Measurements from ENCODE around the gene ZNF658. TPM values are rescaled to one million over a fixed set of nuclear protein-coding genes. Genes with fewer than 3 reads are reported as not detected.
"Not testable (repeated sequence)": the region's sequence is repeated elsewhere in the genome, so short reads cannot be mapped to it uniquely, and the experiment has no call there.

The ZNF658 gene
- 2.3 and 3.6 TPM in 2 replicates for total RNA-seq (2014; rRNA removed; shearing (Covaris generic))

DNA sequence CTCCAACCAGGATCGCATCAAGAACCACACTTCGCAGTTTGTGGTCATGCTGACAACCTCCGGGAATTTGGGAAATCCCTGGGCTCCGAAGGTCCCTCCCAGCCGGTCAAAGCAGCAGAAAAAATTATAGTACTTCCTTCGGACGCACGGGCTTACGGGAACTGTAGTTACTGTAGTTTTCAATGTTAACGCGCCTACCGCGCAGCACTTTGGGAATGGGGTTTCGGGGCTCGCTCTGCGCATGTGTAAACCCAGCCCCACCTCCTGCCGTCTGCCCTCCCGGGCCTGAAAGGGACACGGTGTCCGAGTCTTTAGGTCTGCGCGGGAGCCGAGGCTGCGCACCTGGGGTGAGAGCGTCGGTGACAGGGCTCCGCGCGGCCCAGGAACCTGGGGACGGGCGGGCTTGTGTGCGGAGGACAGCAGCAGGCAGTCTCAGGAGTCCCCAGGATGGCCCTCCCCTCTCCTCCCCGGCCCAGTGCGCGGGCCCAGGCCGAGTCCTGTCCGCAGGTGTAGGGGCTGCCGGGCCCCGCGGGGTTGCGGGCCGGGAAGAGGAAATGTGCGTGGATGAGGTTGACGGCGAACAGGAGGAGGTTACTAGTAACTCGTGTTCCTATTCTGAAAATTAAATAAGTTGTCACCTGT lies at the start of gene ZNF658:
Gene ZNF658, plus strand, starts transcription at position 236 of the 642 bp plus-strand sequence. CDS start 2,837 bp downstream, outside the sequence.
- peak; percentile 87 for DNase-seq (ENCODE audit: low spot score)

DNA sequence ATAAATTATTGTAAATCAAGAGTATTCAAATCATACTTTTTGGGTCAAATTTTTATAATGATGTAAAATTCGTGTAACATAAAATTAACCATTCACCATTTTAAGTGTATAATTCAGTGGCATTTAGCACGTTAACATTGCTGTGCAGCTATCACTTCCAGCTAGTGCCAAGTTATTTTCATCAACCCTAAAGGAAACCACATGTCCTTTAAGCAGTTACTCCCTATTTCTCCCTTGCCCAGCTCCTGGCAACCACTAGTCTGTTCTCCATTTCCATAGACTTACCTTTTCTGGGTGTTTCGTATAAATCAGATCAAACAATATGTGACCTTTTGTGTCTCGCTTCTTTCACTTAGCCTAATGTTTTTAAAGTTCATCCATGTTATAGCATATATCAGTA lies 38.8 kb upstream of the ZNF658 start:
- DNase-seq (ENCODE audit: low spot score) = not testable (repeated sequence)

GRCh38 chr9:66868660-66869059 lies 31.9 kb upstream of the ZNF658 start:
- DNase-seq (ENCODE audit: low spot score) = not testable (repeated sequence)

- not testable (repeated sequence) for DNase-seq (ENCODE audit: low spot score)
Measured at GRCh38 chr9:66880605-66881004, 19.9 kb upstream of the ZNF658 start.

GRCh38 chr9:66881847-66882246 lies 18.7 kb upstream of the ZNF658 start:
- DNase-seq (ENCODE audit: low spot score) = not testable (repeated sequence)

GRCh38 chr9:66890334-66890733 lies 10.2 kb upstream of the ZNF658 start:
- not testable (repeated sequence) for DNase-seq (ENCODE audit: low spot score)

GRCh38 chr9:66901141-66901540 lies 616 bp downstream of the ZNF658 start:
- DNase-seq (ENCODE audit: low spot score) = not testable (repeated sequence)

- not testable (repeated sequence) for DNase-seq (ENCODE audit: low spot score)
Measured at GRCh38 chr9:66909560-66909959, 9.0 kb downstream of the ZNF658 start.

DNA sequence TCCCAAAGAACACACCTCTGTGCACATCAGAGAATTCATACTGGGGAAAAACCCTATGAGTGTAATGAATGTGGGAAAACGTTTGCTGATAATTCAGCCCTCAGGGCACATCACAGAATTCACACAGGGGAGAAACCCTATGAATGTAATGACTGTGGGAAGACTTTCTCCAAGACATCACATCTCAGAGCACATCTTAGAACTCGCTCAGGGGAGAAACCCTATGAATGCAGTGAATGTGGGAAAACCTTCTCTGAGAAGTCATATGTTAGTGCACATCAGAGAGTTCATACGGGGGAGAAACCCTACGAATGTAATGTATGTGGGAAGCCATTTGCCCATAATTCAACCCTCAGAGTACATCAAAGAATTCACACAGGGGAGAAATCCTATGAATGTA lies 19.5 kb downstream of the ZNF658 start:
- not testable (repeated sequence) for DNase-seq (ENCODE audit: low spot score)

- not testable (repeated sequence) for DNase-seq (ENCODE audit: low spot score)
Measured at GRCh38 chr9:66936194-66936870, 35.8 kb downstream of the ZNF658 start.

GRCh38 chr9:66937662-66938061 lies 37.1 kb downstream of the ZNF658 start:
- DNase-seq (ENCODE audit: low spot score) = not testable (repeated sequence)

DNA sequence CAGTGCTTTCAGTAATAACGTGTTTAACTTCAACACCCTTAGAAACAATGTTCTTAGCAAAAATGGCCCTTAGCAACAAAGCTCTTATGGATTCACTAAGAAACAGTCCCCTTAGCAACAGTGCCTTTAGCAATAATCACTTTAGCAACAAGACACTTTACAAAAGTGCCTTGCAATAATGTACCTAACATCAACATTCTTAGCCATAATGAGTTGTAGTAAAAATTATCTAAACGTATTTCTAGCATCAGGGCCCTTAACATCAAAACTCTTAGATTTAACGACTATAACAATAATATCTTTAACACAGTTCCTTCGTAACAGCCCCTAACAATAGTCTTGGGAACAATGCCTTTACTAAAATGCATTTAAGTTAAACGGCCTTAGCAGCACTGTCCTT lies 37.8 kb downstream of the ZNF658 start:
- not testable (repeated sequence) for DNase-seq (ENCODE audit: low spot score)

DNA sequence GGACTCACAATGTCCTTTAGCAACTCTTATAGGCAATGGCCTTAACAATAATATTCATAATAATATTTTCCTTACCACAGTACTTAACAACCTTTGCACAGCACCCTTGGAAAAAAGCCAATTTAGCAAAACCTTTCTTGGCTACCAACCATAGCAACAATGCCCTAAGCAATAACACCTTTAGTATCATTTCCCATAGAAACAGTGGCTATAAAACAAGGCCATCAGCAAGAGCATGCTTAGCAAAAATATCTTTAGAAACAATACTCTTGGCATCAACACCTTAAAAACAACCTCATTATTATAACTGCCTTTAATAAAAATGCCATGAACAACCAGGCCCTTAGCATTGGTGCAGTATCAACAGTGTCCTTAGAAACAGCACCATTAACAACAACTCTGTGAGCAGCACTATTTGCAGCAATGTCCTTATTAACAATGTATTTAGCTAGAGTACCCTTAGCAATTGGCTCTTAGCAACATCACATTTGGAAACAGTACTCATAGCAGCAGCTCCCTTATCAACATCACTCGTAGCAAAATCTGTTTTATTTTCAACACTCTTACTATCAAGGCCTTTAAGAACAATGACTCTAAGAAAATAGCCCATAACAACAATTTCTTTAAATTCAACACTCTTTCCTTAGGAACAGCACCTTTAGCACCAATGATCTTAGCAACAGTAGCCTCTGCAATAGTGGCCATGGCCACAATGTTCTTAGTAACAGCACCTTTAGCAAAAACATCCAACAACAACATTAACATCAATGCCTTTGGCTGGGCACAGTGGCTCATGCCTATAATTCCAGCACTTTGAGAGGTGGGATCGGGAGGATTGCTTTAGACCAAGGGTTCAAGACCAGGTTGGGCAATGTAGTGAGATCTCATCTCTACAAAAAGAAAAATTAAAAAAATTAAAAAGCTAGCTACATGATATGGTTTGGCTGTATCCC lies 39.6 kb downstream of the ZNF658 start:
- not testable (repeated sequence) for DNase-seq (ENCODE audit: low spot score)

- not testable (repeated sequence) for DNase-seq (ENCODE audit: low spot score)
Measured at GRCh38 chr9:66942400-66943155, 42.1 kb downstream of the ZNF658 start.

GRCh38 chr9:66952576-66952975 lies 52.1 kb downstream of the ZNF658 start:
- not testable (repeated sequence) for DNase-seq (ENCODE audit: low spot score)

Other genes with a start within 250 kb of the ZNF658 start
- not detected in 2 replicates for gene SPATA31A3, start 91.8 kb downstream of the ZNF658 start, total RNA-seq (2014; rRNA removed; shearing (Covaris generic))